DOHH2 (cell line): ENCODE results near the gene NFKB1.

Experiments
- EZH2phosphoT487 ChIP-seq: fragments of 200-600 bp; sonication (generic); IDR thresholded peaks from 2 replicates; pipeline ENCODE4 v1.6.1; 2017; ENCODE audit warnings: borderline replicate concordance, mild to moderate bottlenecking, antibody characterized with exemption, low read length, moderate library complexity, mixed read lengths
- TF ChIP-seq, protein P1 (sequence below): fragments of 200-600 bp; sonication (generic); IDR thresholded peaks from one replicate; pipeline ENCODE4 v1.5.1; 2014; ENCODE audit warnings: antibody characterized with exemption, mild to moderate bottlenecking, low read depth, low read length; ENCODE audit not compliant: poor library complexity, severe bottlenecking

DNA sequence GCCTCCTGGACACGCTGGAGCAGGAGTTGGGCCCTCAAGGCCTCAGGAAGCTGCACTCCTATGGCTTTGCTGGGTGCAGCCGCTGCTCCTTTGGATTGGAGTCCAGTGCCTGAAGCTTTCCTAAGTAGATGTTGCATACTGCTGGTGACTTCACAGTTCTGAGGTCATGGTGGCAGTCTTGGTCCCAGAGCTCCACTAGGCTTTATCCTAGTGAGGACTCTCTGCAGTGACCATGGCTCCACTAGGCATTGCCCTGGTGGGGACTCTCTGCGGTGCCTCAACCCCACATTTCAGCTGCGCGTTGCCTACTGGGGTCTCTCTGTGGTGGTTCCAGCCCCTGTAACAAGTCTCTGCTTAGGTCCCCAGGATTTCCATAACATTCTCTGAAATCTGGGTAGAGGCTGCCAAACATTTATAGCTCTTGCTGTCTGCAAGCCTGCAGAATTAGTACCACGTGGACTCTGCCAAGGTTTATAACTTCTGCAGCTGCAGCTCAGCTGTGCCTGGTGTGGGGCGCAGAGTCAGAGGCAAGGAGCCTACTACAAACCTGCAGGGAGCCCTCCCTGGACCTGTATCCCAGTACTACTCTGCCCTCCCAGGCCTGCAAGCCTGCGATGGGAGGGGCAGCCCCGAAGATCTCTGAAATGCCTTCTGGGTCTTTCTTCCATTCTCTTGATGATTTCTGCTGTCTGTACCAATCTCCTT is 46.0 kb upstream of the NFKB1 start:
- TF ChIP-seq, protein P1, sequence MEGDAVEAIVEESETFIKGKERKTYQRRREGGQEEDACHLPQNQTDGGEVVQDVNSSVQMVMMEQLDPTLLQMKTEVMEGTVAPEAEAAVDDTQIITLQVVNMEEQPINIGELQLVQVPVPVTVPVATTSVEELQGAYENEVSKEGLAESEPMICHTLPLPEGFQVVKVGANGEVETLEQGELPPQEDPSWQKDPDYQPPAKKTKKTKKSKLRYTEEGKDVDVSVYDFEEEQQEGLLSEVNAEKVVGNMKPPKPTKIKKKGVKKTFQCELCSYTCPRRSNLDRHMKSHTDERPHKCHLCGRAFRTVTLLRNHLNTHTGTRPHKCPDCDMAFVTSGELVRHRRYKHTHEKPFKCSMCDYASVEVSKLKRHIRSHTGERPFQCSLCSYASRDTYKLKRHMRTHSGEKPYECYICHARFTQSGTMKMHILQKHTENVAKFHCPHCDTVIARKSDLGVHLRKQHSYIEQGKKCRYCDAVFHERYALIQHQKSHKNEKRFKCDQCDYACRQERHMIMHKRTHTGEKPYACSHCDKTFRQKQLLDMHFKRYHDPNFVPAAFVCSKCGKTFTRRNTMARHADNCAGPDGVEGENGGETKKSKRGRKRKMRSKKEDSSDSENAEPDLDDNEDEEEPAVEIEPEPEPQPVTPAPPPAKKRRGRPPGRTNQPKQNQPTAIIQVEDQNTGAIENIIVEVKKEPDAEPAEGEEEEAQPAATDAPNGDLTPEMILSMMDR = no peak
- no peak for TF ChIP-seq EZH2phosphoT487
